ENCODE data around the gene SLC7A10. TPM values are rescaled to one million over a fixed set of nuclear protein-coding genes. Genes with fewer than 3 reads are reported as not detected.

Gene SLC7A10
- total RNA-seq = not detected in 2 replicates
- polyA plus RNA-seq (2012) = not detected

GRCh38 chr19:33225458-33225926 lies at the start of gene SLC7A10:
TSS of gene SLC7A10 (minus strand) at chr19:33225850. CDS start at chr19:33225703, 147 bp downstream.
- DNase-seq (ENCODE audit: low read depth) = no peak

- DNase-seq (ENCODE audit: low read depth) = no peak
Measured at GRCh38 chr19:33274663-33275558, 49.3 kb upstream of the SLC7A10 start.

- DNase-seq (ENCODE audit: low read depth) = peak; percentile 75
Measured at GRCh38 chr19:33273881-33274662, 48.4 kb upstream of the SLC7A10 start.

- DNase-seq (ENCODE audit: low read depth) = no peak
Measured at GRCh38 chr19:33273065-33273736, 47.6 kb upstream of the SLC7A10 start.

- no peak for DNase-seq (ENCODE audit: low read depth)
Measured at GRCh38 chr19:33271246-33272021, 45.8 kb upstream of the SLC7A10 start.

- DNase-seq (ENCODE audit: low read depth) = no peak
Measured at GRCh38 chr19:33270769-33271168, 45.1 kb upstream of the SLC7A10 start.

- DNase-seq (ENCODE audit: low read depth) = no peak
Measured at GRCh38 chr19:33269016-33269415, 43.4 kb upstream of the SLC7A10 start.

GRCh38 chr19:33268162-33268991 lies 42.7 kb upstream of the SLC7A10 start:
- no peak for DNase-seq (ENCODE audit: low read depth)

GRCh38 chr19:33267706-33268105 lies 42.1 kb upstream of the SLC7A10 start:
- no peak for DNase-seq (ENCODE audit: low read depth)

GRCh38 chr19:33266974-33267484 lies 41.4 kb upstream of the SLC7A10 start:
- DNase-seq (ENCODE audit: low read depth) = no peak

GRCh38 chr19:33264881-33265445 lies 39.3 kb upstream of the SLC7A10 start:
- DNase-seq (ENCODE audit: low read depth) = no peak

GRCh38 chr19:33263325-33264023 lies 37.8 kb upstream of the SLC7A10 start:
- DNase-seq (ENCODE audit: low read depth) = no peak

- no peak for DNase-seq (ENCODE audit: low read depth)
Measured at GRCh38 chr19:33261511-33262189, 36.0 kb upstream of the SLC7A10 start.

- DNase-seq (ENCODE audit: low read depth) = no peak
Measured at GRCh38 chr19:33260628-33261418, 35.2 kb upstream of the SLC7A10 start.

GRCh38 chr19:33259539-33259938 lies 33.9 kb upstream of the SLC7A10 start:
- DNase-seq (ENCODE audit: low read depth) = no peak

GRCh38 chr19:33257828-33258227 lies 32.2 kb upstream of the SLC7A10 start:
- DNase-seq (ENCODE audit: low read depth) = no peak

GRCh38 chr19:33256261-33256660 lies 30.6 kb upstream of the SLC7A10 start:
- DNase-seq (ENCODE audit: low read depth) = no peak
